ENCODE measurements around the gene PDXP.

Gene PDXP

DNA sequence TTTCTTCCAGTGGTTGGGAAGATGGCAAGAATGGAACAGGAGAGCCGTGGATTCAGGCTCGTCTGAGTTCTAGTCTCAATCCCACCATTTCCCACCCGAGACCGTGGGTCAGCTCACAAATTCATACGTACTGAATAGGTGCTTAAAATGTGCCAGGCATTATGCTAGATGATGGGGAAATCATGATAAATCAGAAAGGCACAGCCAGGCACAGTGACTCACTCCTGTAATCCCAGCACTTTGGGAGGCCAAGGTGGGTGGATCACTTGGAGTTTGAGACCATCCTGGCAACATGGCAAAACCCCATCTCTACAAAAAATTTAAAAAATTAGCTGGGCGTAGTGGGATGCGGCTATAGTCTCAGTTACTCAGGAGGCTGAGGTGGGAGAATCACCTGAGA, 45.4 kb downstream of the PDXP start:
- DNase-seq (ENCODE audit: low read depth), result no peak
- TF ChIP-seq, protein P1, sequence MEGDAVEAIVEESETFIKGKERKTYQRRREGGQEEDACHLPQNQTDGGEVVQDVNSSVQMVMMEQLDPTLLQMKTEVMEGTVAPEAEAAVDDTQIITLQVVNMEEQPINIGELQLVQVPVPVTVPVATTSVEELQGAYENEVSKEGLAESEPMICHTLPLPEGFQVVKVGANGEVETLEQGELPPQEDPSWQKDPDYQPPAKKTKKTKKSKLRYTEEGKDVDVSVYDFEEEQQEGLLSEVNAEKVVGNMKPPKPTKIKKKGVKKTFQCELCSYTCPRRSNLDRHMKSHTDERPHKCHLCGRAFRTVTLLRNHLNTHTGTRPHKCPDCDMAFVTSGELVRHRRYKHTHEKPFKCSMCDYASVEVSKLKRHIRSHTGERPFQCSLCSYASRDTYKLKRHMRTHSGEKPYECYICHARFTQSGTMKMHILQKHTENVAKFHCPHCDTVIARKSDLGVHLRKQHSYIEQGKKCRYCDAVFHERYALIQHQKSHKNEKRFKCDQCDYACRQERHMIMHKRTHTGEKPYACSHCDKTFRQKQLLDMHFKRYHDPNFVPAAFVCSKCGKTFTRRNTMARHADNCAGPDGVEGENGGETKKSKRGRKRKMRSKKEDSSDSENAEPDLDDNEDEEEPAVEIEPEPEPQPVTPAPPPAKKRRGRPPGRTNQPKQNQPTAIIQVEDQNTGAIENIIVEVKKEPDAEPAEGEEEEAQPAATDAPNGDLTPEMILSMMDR (IDR thresholded peaks at IDR 0.05; ENCODE audit: low read depth, low read length, missing control alignments), result no peak
- in situ Hi-C loops (cut with HindIII; ENCODE audit: low sequenced_read_pairs), result no loop called here
- H3K4me3 ChIP-seq (ENCODE audit: low read depth, low read length), result no peak overlapping the region

GRCh38 chr22:37704645-37705044, 46.1 kb downstream of the PDXP start:
- TF ChIP-seq, protein P1 (IDR thresholded peaks at IDR 0.05; ENCODE audit: low read depth, low read length, missing control alignments), result no peak
- in situ Hi-C loops (cut with HindIII; ENCODE audit: low sequenced_read_pairs), result no loop called here
- H3K4me3 ChIP-seq (ENCODE audit: low read depth, low read length), result no peak overlapping the region
- DNase-seq (ENCODE audit: low read depth), result no peak

DNA sequence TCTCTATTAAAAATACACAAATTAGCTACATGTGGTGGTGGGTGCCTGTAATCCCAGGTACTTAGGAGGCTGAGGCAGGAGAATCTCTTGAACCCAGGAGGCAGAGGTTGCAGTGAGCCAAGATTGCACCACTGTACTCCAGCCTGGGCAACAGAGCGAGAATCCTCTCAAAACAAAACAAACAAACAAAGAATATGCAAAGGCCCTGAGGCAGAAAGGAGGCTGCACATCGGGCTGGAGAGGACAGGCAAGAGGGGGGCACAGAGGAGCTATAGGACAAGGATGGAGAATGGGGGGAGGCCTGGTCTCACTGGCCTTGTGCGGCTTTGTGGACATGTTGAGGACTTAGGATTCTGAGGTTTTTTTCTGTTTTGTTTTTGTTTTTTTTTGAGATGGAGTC, 46.7 kb downstream of the PDXP start:
- TF ChIP-seq, protein P1 (IDR thresholded peaks at IDR 0.05; ENCODE audit: low read depth, low read length, missing control alignments), result no peak
- DNase-seq (ENCODE audit: low read depth), result no peak
- in situ Hi-C loops (cut with HindIII; ENCODE audit: low sequenced_read_pairs), result no loop called here
- no peak overlapping the region for H3K4me3 ChIP-seq (ENCODE audit: low read depth, low read length)

DNA sequence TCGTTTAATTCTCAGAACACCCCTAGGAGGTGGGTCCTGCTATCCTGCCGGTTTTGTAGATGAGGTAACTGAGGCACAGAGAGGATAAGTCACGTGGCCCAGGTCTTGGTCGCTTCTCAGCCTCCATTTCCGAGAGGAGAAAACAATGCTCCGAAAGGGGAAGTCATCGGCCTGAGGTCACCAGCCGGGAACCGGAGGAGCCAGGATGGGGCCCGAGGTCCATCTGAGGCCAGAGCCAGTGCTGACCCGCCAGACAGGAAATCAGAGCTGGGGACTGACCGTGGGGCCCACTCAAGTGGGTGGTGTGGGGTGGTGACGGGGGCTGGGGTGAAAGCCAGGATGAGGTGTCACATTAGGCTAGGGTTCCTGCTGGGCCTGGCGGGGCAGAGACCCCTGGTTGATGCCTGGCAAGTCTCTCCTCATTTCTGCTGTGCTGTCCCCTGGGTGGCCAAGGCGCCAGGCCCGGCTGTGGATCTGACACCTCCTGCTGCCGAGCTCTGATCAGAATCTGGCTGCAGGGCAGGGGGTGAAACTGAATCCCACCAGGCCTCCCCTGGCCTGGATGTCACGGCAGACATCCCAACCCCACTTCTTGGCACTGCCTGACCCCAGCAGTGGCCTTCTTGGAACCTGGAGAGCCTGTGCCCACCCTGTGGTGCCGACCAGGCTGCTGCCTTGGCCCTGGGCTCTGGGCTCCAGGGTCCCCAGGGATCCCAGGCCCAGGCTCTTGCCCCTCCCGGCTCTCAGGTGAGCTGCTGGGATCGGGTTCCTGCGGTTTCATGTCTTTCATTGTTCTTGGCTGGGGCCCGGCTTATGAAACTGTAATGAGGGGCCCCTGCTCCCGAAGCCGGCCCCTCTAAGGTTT, 50.3 kb downstream of the PDXP start:
- in situ Hi-C loops (cut with HindIII; ENCODE audit: low sequenced_read_pairs), result no loop called here
- no peak overlapping the region for H3K4me3 ChIP-seq (ENCODE audit: low read depth, low read length)
- DNase-seq (ENCODE audit: low read depth), result no peak
- TF ChIP-seq, protein P1 (IDR thresholded peaks at IDR 0.05; ENCODE audit: low read depth, low read length, missing control alignments), result no peak

DNA sequence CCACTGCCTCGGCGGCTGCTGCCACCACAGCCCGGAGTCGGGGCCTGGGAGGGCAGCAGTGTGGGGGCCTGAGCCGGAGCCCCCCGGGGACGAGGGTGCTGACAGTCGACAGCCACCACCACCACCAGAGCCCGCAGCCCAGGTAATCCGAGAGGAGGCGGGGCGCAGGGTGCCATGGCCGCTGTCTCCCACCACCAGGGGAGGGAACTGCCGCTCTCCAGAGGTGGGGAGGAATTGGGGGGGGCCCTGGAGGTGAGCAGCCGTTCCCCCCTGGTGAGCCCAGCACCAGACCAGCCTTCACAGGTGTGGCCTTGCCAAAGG, 50.9 kb downstream of the PDXP start:
- in situ Hi-C loops (cut with HindIII; ENCODE audit: low sequenced_read_pairs), result no loop called here
- H3K4me3 ChIP-seq (ENCODE audit: low read depth, low read length), result no peak overlapping the region
- TF ChIP-seq, protein P1 (IDR thresholded peaks at IDR 0.05; ENCODE audit: low read depth, low read length, missing control alignments), result no peak
- DNase-seq (ENCODE audit: low read depth), result no peak

DNA sequence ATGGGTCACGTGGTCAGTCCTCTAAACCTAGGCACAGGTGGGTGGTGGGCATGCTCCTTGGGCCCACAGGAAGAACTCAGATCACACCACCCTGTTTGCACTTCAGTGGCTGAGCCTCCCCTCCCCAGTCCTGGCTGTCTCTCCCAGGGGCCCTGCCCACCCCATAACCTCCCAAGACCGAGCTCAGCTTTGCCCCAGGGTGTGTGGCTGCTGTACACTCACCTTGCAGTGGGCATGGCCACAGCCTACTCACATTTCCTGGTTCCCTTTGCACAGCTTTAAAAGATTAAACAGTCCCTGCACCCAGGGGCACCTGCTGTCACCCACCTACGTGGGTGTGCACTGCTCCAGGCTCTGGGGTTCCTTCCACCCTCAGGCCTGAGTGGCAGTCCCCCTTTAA, 52.2 kb downstream of the PDXP start:
- in situ Hi-C loops (cut with HindIII; ENCODE audit: low sequenced_read_pairs), result no loop called here
- TF ChIP-seq, protein P1 (IDR thresholded peaks at IDR 0.05; ENCODE audit: low read depth, low read length, missing control alignments), result no peak
- H3K4me3 ChIP-seq (ENCODE audit: low read depth, low read length), result no peak overlapping the region
- no peak for DNase-seq (ENCODE audit: low read depth)

Measured in astrocyte of the cerebellum (primary cell).